ENCODE results near the gene ZNF436. TPM values are rescaled to one million over a fixed set of nuclear protein-coding genes. Genes with fewer than 3 reads are reported as not detected.
A peak's percentile ranks its signal among the peaks of the same experiment; 100 is the strongest.

Gene ZNF436
- total and polyA plus RNA-seq, 3 experiments from 2014 or later = 4.9 to 6.4 (median 5.9) TPM

- peak overlapping the region; percentile 81 for H3K4me3 ChIP-seq (ENCODE audit: low read length)
- Mint-ChIP-seq H3K27ac (peak overlapping the region; percentile 80 to 96 (median 90)), H3K4me1 (peaks cover 50 to 57% (median 57%) of the 10 kb centered on the region in 3 donors), H3K36me3 (peaks cover 0 to 23% (median 5%) of the 10 kb centered on the region in 3 donors), H3K9me3 (no peaks in the 10 kb centered on the region), H3K4me3 (peak overlapping the region; percentile 77 to 95 (median 83)), H3K27me3 (no peaks in the 10 kb centered on the region)
- H3K27ac ChIP-seq (ENCODE audit: low read depth, low read length) = peak overlapping the region; percentile 79
- POLR2A ChIA-PET = interaction anchor here (0.7 to 1.7 kb wide), 7 partner anchors 9 to 616 kb away, joined by 3 to 53 read pairs (median 4); partner anchors contain the start of genes PITHD1, PNRC2, RPL11 and ZNF436
- peaks cover 43% of the 10 kb centered on the region for H3K4me1 ChIP-seq (ENCODE audit: insufficient read depth, low read length)
- H3K9me3 ChIP-seq (ENCODE audit: low read length) = no peaks in the 10 kb centered on the region
- H3K36me3 ChIP-seq (ENCODE audit: insufficient read depth, low read length) = no peaks in the 10 kb centered on the region
- peak in 4 of 5 donors; percentile 7 to 52 (median 20) for DNase-seq
- CTCF ChIA-PET = interaction anchor here (0.7 to 1.4 kb wide), 4 partner anchors 18 to 154 kb away, joined by 3 to 4 read pairs (median 4); partner anchors contain the start of gene ZNF436
- H3K27me3 ChIP-seq (ENCODE audit: insufficient read depth, low read length, poor library complexity, severe bottlenecking) = no peaks in the 10 kb centered on the region
These were observed 26.2 kb downstream of the ZNF436 start for GRCh38 chr1:23343221-23344110.

GRCh38 chr1:23341931-23342692 lies 27.5 kb downstream of the ZNF436 start:
- no peak for DNase-seq
- Histone ChIP-seq H3K27me3 (ENCODE audit: insufficient read depth, low read length, poor library complexity, severe bottlenecking) (no peaks in the 10 kb centered on the region), H3K36me3 (ENCODE audit: insufficient read depth, low read length) (peaks cover 4% of the 10 kb centered on the region), H3K27ac (ENCODE audit: low read depth, low read length) (peak overlapping the region; percentile 79), H3K4me1 (ENCODE audit: insufficient read depth, low read length) (peaks cover 51% of the 10 kb centered on the region), H3K9me3 (ENCODE audit: low read length) (no peaks in the 10 kb centered on the region), H3K4me3 (ENCODE audit: low read length) (peak overlapping the region; percentile 81)
- H3K36me3 Mint-ChIP-seq = peaks cover 0 to 34% (median 9%) of the 10 kb centered on the region in 3 donors
- peak overlapping the region; percentile 3 to 96 (median 75) for H3K27ac Mint-ChIP-seq
- H3K4me1 Mint-ChIP-seq = peaks cover 59 to 70% (median 68%) of the 10 kb centered on the region in 3 donors
- CTCF ChIA-PET = interaction anchor here (0.8 to 1.4 kb wide), 2 partner anchors 9 to 10 kb away, joined by 3 read pairs; no protein-coding TSS in a partner anchor
- H3K9me3 Mint-ChIP-seq = no peaks in the 10 kb centered on the region
- H3K4me3 Mint-ChIP-seq = peak overlapping the region; percentile 77 to 95 (median 83)
- H3K27me3 Mint-ChIP-seq = no peaks in the 10 kb centered on the region
- POLR2A ChIA-PET = no interaction called here

- no peak overlapping the region for H3K4me3 ChIP-seq (ENCODE audit: low read length)
- no peak for DNase-seq
- H3K27ac Mint-ChIP-seq = peak overlapping the region in 7 of 8 donors; percentile 43 to 84 (median 67)
- H3K4me1 ChIP-seq (ENCODE audit: insufficient read depth, low read length) = peaks cover 51% of the 10 kb centered on the region
- peaks cover 0 to 46% (median 15%) of the 10 kb centered on the region in 3 donors for H3K36me3 Mint-ChIP-seq
- H3K4me1 Mint-ChIP-seq = peaks cover 57 to 68% (median 65%) of the 10 kb centered on the region in 3 donors
- H3K27me3 Mint-ChIP-seq = no peaks in the 10 kb centered on the region
- peak overlapping the region in 6 of 7 donors; percentile 45 to 95 (median 79) for H3K4me3 Mint-ChIP-seq
- ChIA-PET CTCF (interaction anchor here (0.6 to 1.1 kb wide), 2 partner anchors 29 to 486 kb away, joined by 4 to 5 read pairs; partner anchors contain the start of gene HMGCL), POLR2A (no interaction called here)
- H3K27me3 ChIP-seq (ENCODE audit: insufficient read depth, low read length, poor library complexity, severe bottlenecking) = no peaks in the 10 kb centered on the region
- H3K9me3 Mint-ChIP-seq = no peaks in the 10 kb centered on the region
- no peaks in the 10 kb centered on the region for H3K9me3 ChIP-seq (ENCODE audit: low read length)
- H3K36me3 ChIP-seq (ENCODE audit: insufficient read depth, low read length) = peaks cover 13% of the 10 kb centered on the region
- H3K27ac ChIP-seq (ENCODE audit: low read depth, low read length) = no peak overlapping the region
These were observed 30.0 kb downstream of the ZNF436 start for GRCh38 chr1:23339632-23340031.

- Mint-ChIP-seq H3K4me1 (peaks cover 57 to 71% (median 66%) of the 10 kb centered on the region in 3 donors), H3K4me3 (peak overlapping the region in 1 of 7 donors; percentile 5), H3K27me3 (no peaks in the 10 kb centered on the region), H3K27ac (peak overlapping the region in 7 of 8 donors; percentile 19 to 71 (median 41)), H3K9me3 (no peaks in the 10 kb centered on the region), H3K36me3 (peaks cover 5 to 52% (median 24%) of the 10 kb centered on the region in 3 donors)
- Histone ChIP-seq H3K27ac (ENCODE audit: low read depth, low read length) (no peak overlapping the region), H3K4me3 (ENCODE audit: low read length) (no peak overlapping the region), H3K9me3 (ENCODE audit: low read length) (no peaks in the 10 kb centered on the region), H3K27me3 (ENCODE audit: insufficient read depth, low read length, poor library complexity, severe bottlenecking) (no peaks in the 10 kb centered on the region), H3K36me3 (ENCODE audit: insufficient read depth, low read length) (peaks cover 25% of the 10 kb centered on the region), H3K4me1 (ENCODE audit: insufficient read depth, low read length) (peaks cover 49% of the 10 kb centered on the region)
- DNase-seq = no peak
- CTCF ChIA-PET = no interaction called here
- POLR2A ChIA-PET = no interaction called here
These were observed 31.8 kb downstream of the ZNF436 start for GRCh38 chr1:23337869-23338268.

GRCh38 chr1:23331713-23332112 lies 37.9 kb downstream of the ZNF436 start:
- Mint-ChIP-seq H3K27me3 (peaks cover 0 to 2% of the 10 kb centered on the region in 2 donors), H3K4me3 (no peak overlapping the region), H3K9me3 (no peaks in the 10 kb centered on the region), H3K27ac (peak overlapping the region in 2 of 8 donors; percentile 38 to 47), H3K4me1 (peaks cover 29 to 46% (median 40%) of the 10 kb centered on the region in 3 donors), H3K36me3 (peaks cover 12 to 80% (median 31%) of the 10 kb centered on the region in 3 donors)
- peaks cover 57% of the 10 kb centered on the region for H3K36me3 ChIP-seq (ENCODE audit: insufficient read depth, low read length)
- DNase-seq = no peak
- H3K27me3 ChIP-seq (ENCODE audit: insufficient read depth, low read length, poor library complexity, severe bottlenecking) = no peaks in the 10 kb centered on the region
- H3K27ac ChIP-seq (ENCODE audit: low read depth, low read length) = no peak overlapping the region
- no peaks in the 10 kb centered on the region for H3K4me1 ChIP-seq (ENCODE audit: insufficient read depth, low read length)
- POLR2A ChIA-PET = no interaction called here
- CTCF ChIA-PET = interaction anchor here (0.6 to 1.0 kb wide), 2 partner anchors 9 to 23 kb away, joined by 3 read pairs; no protein-coding TSS in a partner anchor
- no peaks in the 10 kb centered on the region for H3K9me3 ChIP-seq (ENCODE audit: low read length)
- H3K4me3 ChIP-seq (ENCODE audit: low read length) = no peak overlapping the region

- Mint-ChIP-seq H3K36me3 (peaks cover 12 to 82% (median 35%) of the 10 kb centered on the region in 3 donors), H3K27ac (no peak overlapping the region)
- CTCF ChIA-PET = no interaction called here
These were observed 38.8 kb downstream of the ZNF436 start for GRCh38 chr1:23330846-23331245.

GRCh38 chr1:23325393-23325792 lies 44.2 kb downstream of the ZNF436 start:
- H3K36me3 Mint-ChIP-seq = peaks cover 6 to 68% (median 26%) of the 10 kb centered on the region in 3 donors
- CTCF ChIA-PET = no interaction called here
- H3K36me3 ChIP-seq (ENCODE audit: insufficient read depth, low read length) = peaks cover 30% of the 10 kb centered on the region

More at GRCh38 chr1:23330846-23331245, 38.8 kb downstream of the ZNF436 start:
- H3K27me3 ChIP-seq (ENCODE audit: insufficient read depth, low read length, poor library complexity, severe bottlenecking) = no peaks in the 10 kb centered on the region
- H3K9me3 ChIP-seq (ENCODE audit: low read length) = no peaks in the 10 kb centered on the region
- H3K4me3 ChIP-seq (ENCODE audit: low read length) = no peak overlapping the region
- H3K27ac ChIP-seq (ENCODE audit: low read depth, low read length) = no peak overlapping the region
- H3K4me3 Mint-ChIP-seq = no peak overlapping the region
- peaks cover 34 to 52% (median 46%) of the 10 kb centered on the region in 3 donors for H3K4me1 Mint-ChIP-seq
- peaks cover 60% of the 10 kb centered on the region for H3K36me3 ChIP-seq (ENCODE audit: insufficient read depth, low read length)
- H3K9me3 Mint-ChIP-seq = no peaks in the 10 kb centered on the region
- POLR2A ChIA-PET = no interaction called here
- no peaks in the 10 kb centered on the region for H3K4me1 ChIP-seq (ENCODE audit: insufficient read depth, low read length)
- H3K27me3 Mint-ChIP-seq = peaks cover 0 to 2% of the 10 kb centered on the region in 2 donors
- no peak for DNase-seq

More at GRCh38 chr1:23325393-23325792, 44.2 kb downstream of the ZNF436 start:
- Histone ChIP-seq H3K27ac (ENCODE audit: low read depth, low read length) (no peak overlapping the region), H3K4me1 (ENCODE audit: insufficient read depth, low read length) (no peaks in the 10 kb centered on the region), H3K9me3 (ENCODE audit: low read length) (no peaks in the 10 kb centered on the region), H3K4me3 (ENCODE audit: low read length) (no peak overlapping the region), H3K27me3 (ENCODE audit: insufficient read depth, low read length, poor library complexity, severe bottlenecking) (no peaks in the 10 kb centered on the region)
- POLR2A ChIA-PET = interaction anchor here (0.7 kb wide), 1 partner anchor 73 kb away, joined by 3 read pairs; no protein-coding TSS in a partner anchor
- H3K9me3 Mint-ChIP-seq = no peaks in the 10 kb centered on the region
- peaks cover 0 to 2% of the 10 kb centered on the region in 2 donors for H3K27me3 Mint-ChIP-seq
- no peak overlapping the region for H3K4me3 Mint-ChIP-seq
- no peak for DNase-seq
- peak overlapping the region in 3 of 8 donors; percentile 17 to 82 (median 42) for H3K27ac Mint-ChIP-seq
- H3K4me1 Mint-ChIP-seq = peaks cover 38 to 53% (median 51%) of the 10 kb centered on the region in 3 donors
